K562 (cell line): ENCODE data around the gene HPCAL1. TPM values are rescaled to one million over a fixed set of nuclear protein-coding genes. Genes with fewer than 3 reads are reported as not detected.

Experiments
- ATAC-seq: fragments of 200-7000 bp; cut with Tn5 transposase; 3 replicates; pipeline ENCODE4 v1.9.1; 2020; ENCODE audit warnings: moderate library complexity
- BruUV-seq: library from RNA; stranded (reverse); fragments of 400-500 nt; replicated peaks from 2 replicates; lab custom pipeline; 2021; lab: Mats Ljungman, UMichigan
- CTCF ChIA-PET: fragments of 300-600 bp; formaldehyde crosslinking; extraction: SDS; loops from one replicate; lab custom pipeline; 2021; ENCODE audit warnings: low intra/inter-chr PET ratio; lab: Yijun Ruan, JAX
- POLR2A ChIA-PET: fragments of 300-600, 350-650 bp; sonication (Branson Sonifier 250); formaldehyde crosslinking; extraction: SDS; loops from one replicate; lab custom pipeline; 2021; ENCODE audit warnings: antibody characterized with exemption, inconsistent platforms; lab: Yijun Ruan, JAX
- DNase-seq, 4 experiments: peaks; one replicate each; pipeline versions ENCODE4 v3.0.0 to v3.0.0-alpha.2; 2011 to 2018; ENCODE audit warnings: low spot score in 3 of 4, mixed read lengths in 3 of 4; ENCODE audit errors: extremely low read depth in 1 of 4
- FAIRE-seq: peaks from 2 replicates; lab custom pipeline; 2011; peaks lifted over from hg19 to GRCh38; lab: Jason Lieb, UNC
- H2AFZ ChIP-seq: 2 replicates; pipeline ENCODE4 v1.6.0; 2011; ENCODE audit warnings: low read depth, low read length, control low read depth, inconsistent platforms
- H3K27ac ChIP-seq: fragments of 200-600 bp; 3 replicates; pipeline ENCODE4 v1.8.0; 2011; ENCODE audit warnings: low read depth, mild to moderate bottlenecking, control low read depth, inconsistent platforms, low read length, moderate library complexity, mixed read lengths; ENCODE audit errors: extremely low read depth
- H3K27me3 ChIP-seq, 2 experiments: fragments of 300-600 bp in 1 of 2; 2 replicates in 1 of 2; 3 replicates in 1 of 2; pipeline versions ENCODE4 v1.6.0 to v1.8.0; 2011; ENCODE audit warnings: inconsistent platforms in 2 of 2, low read length in 2 of 2, mild to moderate bottlenecking in 1 of 2, mixed read lengths in 1 of 2, moderate library complexity in 1 of 2; ENCODE audit not compliant: control insufficient read depth in 2 of 2, insufficient read depth in 2 of 2
- H3K36me3 ChIP-seq: fragments of 300-600 bp; 3 replicates; pipeline ENCODE4 v1.8.0; 2011; ENCODE audit warnings: mild to moderate bottlenecking, low read length, inconsistent platforms; ENCODE audit not compliant: control insufficient read depth, insufficient read depth
- H3K4me1 ChIP-seq, 2 experiments: fragments of 200-600 bp in 1 of 2; replicated peaks in 1 of 2; 2 replicates in 1 of 2; 3 replicates in 1 of 2; pipeline versions ENCODE4 v1.5.1 to v1.8.0; 2011; ENCODE audit warnings: inconsistent platforms in 2 of 2, low read length in 2 of 2, mild to moderate bottlenecking in 1 of 2, mixed read lengths in 1 of 2, moderate library complexity in 1 of 2; ENCODE audit not compliant: control insufficient read depth in 2 of 2, insufficient read depth in 2 of 2
- H3K4me2 ChIP-seq: 2 replicates; pipeline ENCODE4 v1.6.1; 2011; ENCODE audit warnings: low read length, control low read depth, inconsistent platforms, mixed read lengths; ENCODE audit not compliant: insufficient read depth
- H3K4me3 ChIP-seq: fragments of 200-600 bp; sonication (generic), shearing (Covaris generic); 2 replicates; pipeline ENCODE4 v1.5.1; 2016; ENCODE audit warnings: control low read depth, inconsistent platforms
- H3K79me2 ChIP-seq: fragments of 200-600 bp; 3 replicates; pipeline ENCODE4 v1.8.0; 2011; ENCODE audit warnings: low read length, inconsistent platforms; ENCODE audit not compliant: control insufficient read depth, insufficient read depth
- H3K9ac ChIP-seq, 2 experiments: 2 replicates each; pipeline versions ENCODE4 v1.6.0 to v1.6.1; 2011; ENCODE audit warnings: low read depth in 2 of 2, low read length in 2 of 2, control low read depth in 1 of 2, inconsistent platforms in 1 of 2, mild to moderate bottlenecking in 1 of 2, mixed read lengths in 1 of 2; ENCODE audit not compliant: insufficient read depth in 1 of 2
- H3K9me1 ChIP-seq: one replicate; pipeline ENCODE4 v1.6.0; 2011; ENCODE audit warnings: inconsistent platforms, mild to moderate bottlenecking, low read length, moderate library complexity; ENCODE audit not compliant: control insufficient read depth, insufficient read depth
- H3K9me3 ChIP-seq: replicated peaks from 2 replicates; pipeline ENCODE4 v1.5.1; 2011; ENCODE audit warnings: low read depth, low read length, inconsistent platforms; ENCODE audit not compliant: control insufficient read depth, insufficient read depth
- H4K20me1 ChIP-seq: replicated peaks from 2 replicates; pipeline ENCODE4 v1.6.1; 2011; ENCODE audit warnings: low read length, inconsistent platforms, mixed read lengths; ENCODE audit not compliant: control insufficient read depth, insufficient read depth
- ETV5 ChIP-seq: sonication (generic); formaldehyde crosslinking; IDR thresholded peaks from 2 replicates; pipeline ENCODE4 v1.4.0; 2020; ENCODE audit warnings: low read depth, mild to moderate bottlenecking, missing genetic modification reagents
- IFI16 ChIP-seq: fragments of 250-450 bp; sonication (Bioruptor Pico); IDR thresholded peaks from 2 replicates; pipeline ENCODE4 v2.1.2; 2022; ENCODE audit warnings: mild to moderate bottlenecking, inconsistent platforms
- MAFG ChIP-seq: fragments of 450-650 bp; conservative IDR thresholded peaks from 2 replicates; pipeline ENCODE4 v1.6.1; 2016; ENCODE audit warnings: missing genetic modification characterization, missing compliant biosample characterization
- ZNF282 ChIP-seq: sonication (generic); formaldehyde crosslinking; IDR thresholded peaks from 2 replicates; pipeline ENCODE4 v1.8.1; 2023; ENCODE audit warnings: missing genetic modification reagents
- ZNF316 ChIP-seq: fragments of 450-650 bp; IDR thresholded peaks from 2 replicates; pipeline ENCODE4 v1.6.1; 2016
- in situ Hi-C: fragments of 300-500 bp; cut with MboI; formaldehyde crosslinking; loops from 4 replicates; pipeline ENCODE4 v1.15.0; 2018; ENCODE audit warnings: inconsistent platforms, mixed read lengths
- intact Hi-C: fragments of 100-400 bp; cut with micrococcal nuclease; formaldehyde crosslinking; loops from 2 replicates; pipeline ENCODE4 v1.14.2; 2022
- polyA plus RNA-seq, 8 experiments: library from polyadenylated mRNA; depleted of rRNA in 4 of 8; stranded (reverse) in 5 of 8; unstranded in 3 of 8; fragments of >200 nt; fragmentation: Nextera tagmentation in 2 of 8; fragmentation: Illumina TruSeq in 1 of 8; extraction: Ambion mirVana in 2 of 8; extraction: Trizol in 1 of 8; gene quantifications; 2 replicates each; pipeline versions ENCODE4 v1.2.1 to v1.2.3, GENCODE V29; 2011 to 2014; ENCODE audit warnings: inconsistent platforms in 1 of 8, missing spikeins in 1 of 8
- total RNA-seq, 7 experiments: library from RNA; depleted of rRNA in 6 of 7; stranded (reverse); fragments of >200 nt in 6 of 7; fragmentation: Illumina TruSeq in 2 of 7; extraction: Trizol in 2 of 7; gene quantifications; 2 replicates each; pipeline versions ENCODE4 v1.2.1 to v1.2.3, GENCODE V29; 2011 to 2021; ENCODE audit warnings: low replicate concordance in 1 of 7
- TF ChIP-seq, protein P1 (sequence below): fragments of 450-650 bp; formaldehyde crosslinking; IDR thresholded peaks from 2 replicates; pipeline ENCODE4 v1.4.0; 2022; ENCODE audit warnings: missing genetic modification characterization
- TF ChIP-seq, protein P2 (sequence below), 2 experiments: fragments of 450-650 bp; IDR thresholded peaks; 2 replicates each; pipeline ENCODE4 v1.6.1; 2018; ENCODE audit warnings: mild to moderate bottlenecking in 2 of 2, low read depth in 1 of 2; ENCODE audit not compliant: partially characterized antibody in 2 of 2

The HPCAL1 gene
- total and polyA plus RNA-seq, 9 of the 15 experiments (the other 6 are each of a cell fraction or from before 2014, with no cell fraction given): 2.7 to 65.5 (median 23.9) TPM

- TF ChIP-seq, protein P1, sequence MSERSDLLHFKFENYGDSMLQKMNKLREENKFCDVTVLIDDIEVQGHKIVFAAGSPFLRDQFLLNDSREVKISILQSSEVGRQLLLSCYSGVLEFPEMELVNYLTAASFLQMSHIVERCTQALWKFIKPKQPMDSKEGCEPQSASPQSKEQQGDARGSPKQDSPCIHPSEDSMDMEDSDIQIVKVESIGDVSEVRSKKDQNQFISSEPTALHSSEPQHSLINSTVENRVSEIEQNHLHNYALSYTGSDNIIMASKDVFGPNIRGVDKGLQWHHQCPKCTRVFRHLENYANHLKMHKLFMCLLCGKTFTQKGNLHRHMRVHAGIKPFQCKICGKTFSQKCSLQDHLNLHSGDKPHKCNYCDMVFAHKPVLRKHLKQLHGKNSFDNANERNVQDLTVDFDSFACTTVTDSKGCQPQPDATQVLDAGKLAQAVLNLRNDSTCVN (CRISPR knock-in tag): no peak
- TF ChIP-seq, all 486 proteins: peak for 0
Observed at GRCh38 chr2:10292033-10292432, 10.7 kb upstream of the HPCAL1 start (continued).

DNA sequence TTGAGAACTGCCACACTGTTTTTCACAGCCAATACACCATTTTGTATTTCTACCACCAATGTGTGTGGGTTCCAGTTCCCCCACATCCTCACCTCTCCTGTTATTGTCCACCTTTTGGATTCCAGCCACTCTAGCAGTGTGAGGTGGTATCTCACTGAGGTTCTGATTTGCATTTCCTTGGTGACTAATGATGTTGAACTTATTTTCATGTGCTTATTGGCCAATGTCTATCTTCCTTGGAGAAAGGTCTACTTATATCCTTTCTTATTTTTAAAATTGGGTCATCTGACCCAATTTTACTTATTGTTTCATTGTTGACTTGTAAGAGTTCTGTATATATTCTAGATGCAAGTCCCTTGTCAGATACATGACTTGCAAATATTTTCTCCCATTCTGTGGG, 9.1 kb upstream of the HPCAL1 start:
- no peak for FAIRE-seq
- in situ Hi-C loops: no loop called here
- TF ChIP-seq ZNF316 (0 out of 2 replicates have a peak, but pooled peaks have one; percentile 6), MAFG (tag) (0 out of 2 replicates have a peak, but pooled peaks have one; percentile 11), ZNF282 (no peak), ETV5 (CRISPR knock-in tag) (no peak), IFI16 (CRISPR knock-in tag) (no peak)
- TF ChIP-seq, protein P2, sequence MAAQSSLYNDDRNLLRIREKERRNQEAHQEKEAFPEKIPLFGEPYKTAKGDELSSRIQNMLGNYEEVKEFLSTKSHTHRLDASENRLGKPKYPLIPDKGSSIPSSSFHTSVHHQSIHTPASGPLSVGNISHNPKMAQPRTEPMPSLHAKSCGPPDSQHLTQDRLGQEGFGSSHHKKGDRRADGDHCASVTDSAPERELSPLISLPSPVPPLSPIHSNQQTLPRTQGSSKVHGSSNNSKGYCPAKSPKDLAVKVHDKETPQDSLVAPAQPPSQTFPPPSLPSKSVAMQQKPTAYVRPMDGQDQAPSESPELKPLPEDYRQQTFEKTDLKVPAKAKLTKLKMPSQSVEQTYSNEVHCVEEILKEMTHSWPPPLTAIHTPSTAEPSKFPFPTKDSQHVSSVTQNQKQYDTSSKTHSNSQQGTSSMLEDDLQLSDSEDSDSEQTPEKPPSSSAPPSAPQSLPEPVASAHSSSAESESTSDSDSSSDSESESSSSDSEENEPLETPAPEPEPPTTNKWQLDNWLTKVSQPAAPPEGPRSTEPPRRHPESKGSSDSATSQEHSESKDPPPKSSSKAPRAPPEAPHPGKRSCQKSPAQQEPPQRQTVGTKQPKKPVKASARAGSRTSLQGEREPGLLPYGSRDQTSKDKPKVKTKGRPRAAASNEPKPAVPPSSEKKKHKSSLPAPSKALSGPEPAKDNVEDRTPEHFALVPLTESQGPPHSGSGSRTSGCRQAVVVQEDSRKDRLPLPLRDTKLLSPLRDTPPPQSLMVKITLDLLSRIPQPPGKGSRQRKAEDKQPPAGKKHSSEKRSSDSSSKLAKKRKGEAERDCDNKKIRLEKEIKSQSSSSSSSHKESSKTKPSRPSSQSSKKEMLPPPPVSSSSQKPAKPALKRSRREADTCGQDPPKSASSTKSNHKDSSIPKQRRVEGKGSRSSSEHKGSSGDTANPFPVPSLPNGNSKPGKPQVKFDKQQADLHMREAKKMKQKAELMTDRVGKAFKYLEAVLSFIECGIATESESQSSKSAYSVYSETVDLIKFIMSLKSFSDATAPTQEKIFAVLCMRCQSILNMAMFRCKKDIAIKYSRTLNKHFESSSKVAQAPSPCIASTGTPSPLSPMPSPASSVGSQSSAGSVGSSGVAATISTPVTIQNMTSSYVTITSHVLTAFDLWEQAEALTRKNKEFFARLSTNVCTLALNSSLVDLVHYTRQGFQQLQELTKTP (IDR thresholded peaks at IDR 0.05; ENCODE audit: low read depth in 1 of 2, partially characterized antibody in 2 of 2): no peak
- TF ChIP-seq, all 486 proteins: peak for 2
- Histone ChIP-seq H2AFZ (no peak overlapping the region), H3K27me3 (no peaks in the 10 kb centered on the region), H3K27ac (no peak overlapping the region), H3K9me1 (peaks cover 2% of the 10 kb centered on the region), H3K9me3 (peaks cover 7% of the 10 kb centered on the region), H3K4me1 (peaks cover 14 to 15% of the 10 kb centered on the region in 2 experiments), H4K20me1 (no peaks in the 10 kb centered on the region), H3K79me2 (no peaks in the 10 kb centered on the region), H3K4me3 (no peak overlapping the region), H3K9ac (no peak overlapping the region), H3K36me3 (no peaks in the 10 kb centered on the region), H3K4me2 (no peak overlapping the region)
- ATAC-seq: no peak
- no peak for DNase-seq
- BruUV-seq: no TSS peak
- ChIA-PET POLR2A (no interaction called here), CTCF (no interaction called here)
- intact Hi-C loops: no loop called here
